GM12874 (cell line): ENCODE results near the gene CLIC5.

ENCODE experiments used
- CTCF ChIP-seq: IDR thresholded peaks from 2 replicates; pipeline ENCODE4 v1.5.1; 2011; ENCODE audit warnings: low read depth, mild to moderate bottlenecking, control low read depth, low read length, moderate library complexity; ENCODE audit not compliant: insufficient read depth

The CLIC5 gene

GRCh38 chr6:46017726-46018125, 2.1 kb upstream of the CLIC5 start:
- no peak for TF ChIP-seq CTCF

- TF ChIP-seq CTCF, result no peak
Measured at GRCh38 chr6:46016063-46016608, 476 bp upstream of the CLIC5 start.

GRCh38 chr6:46014511-46015118, 1.0 kb downstream of the CLIC5 start:
- no peak for TF ChIP-seq CTCF

GRCh38 chr6:46014046-46014445, 1.6 kb downstream of the CLIC5 start:
- TF ChIP-seq CTCF, result no peak

- no peak for TF ChIP-seq CTCF
Measured at GRCh38 chr6:46013639-46014038, 2.0 kb downstream of the CLIC5 start.

GRCh38 chr6:46012834-46013233, 2.8 kb downstream of the CLIC5 start:
- no peak for TF ChIP-seq CTCF

- TF ChIP-seq CTCF, result no peak
Measured at GRCh38 chr6:46011188-46012085, 4.2 kb downstream of the CLIC5 start.
